GM12892 (cell line): Measurements from ENCODE around the gene TFDP1.

ENCODE experiments used
- DNase-seq: peaks from one replicate; pipeline ENCODE4 v3.0.0; 2011; ENCODE audit not compliant: insufficient read length
- FAIRE-seq: peaks from 2 replicates; lab custom pipeline; 2011; peaks lifted over from hg19 to GRCh38; lab: Jason Lieb, UNC
- POLR2A ChIP-seq: IDR thresholded peaks from 2 replicates; pipeline ENCODE4 v1.6.1; 2011; ENCODE audit warnings: low read depth, low read length, control low read depth
- POLR2AphosphoS5 ChIP-seq: IDR thresholded peaks from 2 replicates; pipeline ENCODE4 v1.6.1; 2011; ENCODE audit warnings: low read depth, low read length, control low read depth
- TAF1 ChIP-seq: IDR thresholded peaks from 2 replicates; pipeline ENCODE4 v1.6.1; 2011; ENCODE audit warnings: low read depth, mild to moderate bottlenecking, control low read depth, low read length, borderline replicate concordance

Gene TFDP1

GRCh38 chr13:113552079-113552478, 32.5 kb upstream of the TFDP1 start:
- no peak for FAIRE-seq
- no peak for DNase-seq
- TF ChIP-seq TAF1 = no peak
- no peak for TF ChIP-seq POLR2AphosphoS5
- TF ChIP-seq POLR2A = no peak

- FAIRE-seq (no peak), DNase-seq (no peak)
- no peak for TF ChIP-seq TAF1
- TF ChIP-seq POLR2A = no peak
- TF ChIP-seq POLR2AphosphoS5 = no peak
These were observed 31.6 kb upstream of the TFDP1 start for GRCh38 chr13:113552786-113553434.

GRCh38 chr13:113553511-113554332, 30.8 kb upstream of the TFDP1 start:
- DNase-seq = no peak
- TF ChIP-seq POLR2A = no peak
- no peak for FAIRE-seq

- DNase-seq (no peak), FAIRE-seq (no peak)
- TF ChIP-seq TAF1 = no peak
- TF ChIP-seq POLR2A = no peak
- TF ChIP-seq POLR2AphosphoS5 = no peak
These were observed 30.2 kb upstream of the TFDP1 start for GRCh38 chr13:113554333-113554700.

GRCh38 chr13:113555141-113555540, 29.4 kb upstream of the TFDP1 start:
- TF ChIP-seq POLR2A (no peak), TAF1 (no peak), POLR2AphosphoS5 (no peak)
- FAIRE-seq = no peak
- no peak for DNase-seq

- FAIRE-seq = no peak
These were observed 27.5 kb upstream of the TFDP1 start for GRCh38 chr13:113557013-113557412.

GRCh38 chr13:113558461-113558860, 26.1 kb upstream of the TFDP1 start:
- TF ChIP-seq POLR2A = no peak
- no peak for TF ChIP-seq TAF1
- TF ChIP-seq POLR2AphosphoS5 = no peak
- FAIRE-seq = no peak
- DNase-seq = no peak

More at GRCh38 chr13:113557013-113557412, 27.5 kb upstream of the TFDP1 start:
- DNase-seq = no peak
- no peak for TF ChIP-seq TAF1
- TF ChIP-seq POLR2AphosphoS5 = no peak

GRCh38 chr13:113559061-113559460, 25.5 kb upstream of the TFDP1 start:
- TF ChIP-seq POLR2AphosphoS5 (no peak), POLR2A (no peak), TAF1 (no peak)
- DNase-seq = no peak
- FAIRE-seq = no peak

- TF ChIP-seq TAF1 (no peak), POLR2AphosphoS5 (no peak), POLR2A (no peak)
- DNase-seq = no peak
- no peak for FAIRE-seq
These were observed 24.5 kb upstream of the TFDP1 start for GRCh38 chr13:113559901-113560644.

GRCh38 chr13:113560645-113561416, 23.7 kb upstream of the TFDP1 start:
- FAIRE-seq = no peak
- no peak for DNase-seq
- TF ChIP-seq POLR2A (no peak), TAF1 (no peak), POLR2AphosphoS5 (no peak)
